ENCODE data around the gene NFIA. TPM values are rescaled to one million over a fixed set of nuclear protein-coding genes. Genes with fewer than 3 reads are reported as not detected.
A peak's percentile ranks its signal among the peaks of the same experiment; 100 is the strongest.

Gene NFIA
- total and polyA plus RNA-seq, 9 of the 15 experiments (the other 6 are each of a cell fraction or from before 2014, with no cell fraction given), result 5.3 to 24.9 (median 9.8) TPM

DNA sequence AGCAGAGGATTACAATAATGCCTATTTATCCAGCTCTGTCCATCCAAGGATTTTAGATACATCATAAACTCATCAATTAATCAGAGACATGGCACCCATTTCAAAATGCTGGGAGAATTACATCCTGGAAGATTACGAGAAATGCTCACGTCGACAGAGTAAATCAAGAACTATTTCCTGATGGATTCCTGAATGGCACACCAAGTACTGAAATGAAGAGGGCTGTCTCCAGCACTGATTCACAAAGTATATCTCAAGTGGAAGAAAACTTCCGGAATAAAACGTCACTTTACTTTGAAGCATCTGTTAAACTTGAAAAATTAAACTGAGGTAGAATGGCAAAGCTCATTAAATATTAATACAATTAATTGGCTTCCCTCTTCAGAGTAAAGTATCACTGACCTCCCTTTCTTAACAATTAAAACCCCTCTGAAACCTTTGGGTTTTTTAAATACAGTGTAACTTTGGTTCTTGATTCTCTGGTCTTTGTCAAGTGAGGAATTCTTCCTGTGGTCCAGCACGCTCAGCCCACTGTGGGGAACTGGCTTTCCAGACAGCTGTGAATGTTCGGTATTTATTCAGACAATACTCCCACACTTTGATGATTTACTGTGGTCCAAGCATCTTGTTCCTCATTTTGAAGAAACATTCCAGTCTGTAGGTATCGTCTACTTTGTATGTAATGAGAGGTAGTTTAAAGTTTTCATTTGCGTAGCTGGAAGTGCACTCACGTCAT is 288.0 kb downstream of the NFIA start:
- no peaks in the 10 kb centered on the region for H3K9me1 ChIP-seq (ENCODE audit: control insufficient read depth, insufficient read depth, low read length)
- peaks cover 9% of the 10 kb centered on the region; the same call in 2 of the 3 replicates for H3K36me3 ChIP-seq (ENCODE audit: control insufficient read depth, insufficient read depth, low read length)
- FAIRE-seq (peak; percentile 11), DNase-seq (ENCODE audit: extremely low read depth in 1 of 4, low spot score in 3 of 4) (no peak), ATAC-seq (no peak)
- no TSS peak for BruUV-seq (replicated peaks)
- H3K4me1 ChIP-seq (replicated peaks in 1 of 2; ENCODE audit: control insufficient read depth in 2 of 2, insufficient read depth in 2 of 2, low read length in 2 of 2), result no peaks in the 10 kb centered on the region
- intact Hi-C loops (cut with micrococcal nuclease), result no loop called here
- WGBS (ENCODE audit: insufficient coverage, low coverage, missing lambda C conversion rate), result 89% methylated on average over 10 of the region's 10 CpGs
- TF ChIP-seq SAFB2 (IDR thresholded peaks at IDR 0.05; ENCODE audit: borderline replicate concordance, low read depth, low read length, severe bottlenecking), result no peak
- TF ChIP-seq ZNF436 (CRISPR knock-in tag; IDR thresholded peaks at IDR 0.05), result no peak
- TF ChIP-seq ZNF324 (CRISPR knock-in tag; IDR thresholded peaks at IDR 0.05), result no peak
- TF ChIP-seq, protein P1, sequence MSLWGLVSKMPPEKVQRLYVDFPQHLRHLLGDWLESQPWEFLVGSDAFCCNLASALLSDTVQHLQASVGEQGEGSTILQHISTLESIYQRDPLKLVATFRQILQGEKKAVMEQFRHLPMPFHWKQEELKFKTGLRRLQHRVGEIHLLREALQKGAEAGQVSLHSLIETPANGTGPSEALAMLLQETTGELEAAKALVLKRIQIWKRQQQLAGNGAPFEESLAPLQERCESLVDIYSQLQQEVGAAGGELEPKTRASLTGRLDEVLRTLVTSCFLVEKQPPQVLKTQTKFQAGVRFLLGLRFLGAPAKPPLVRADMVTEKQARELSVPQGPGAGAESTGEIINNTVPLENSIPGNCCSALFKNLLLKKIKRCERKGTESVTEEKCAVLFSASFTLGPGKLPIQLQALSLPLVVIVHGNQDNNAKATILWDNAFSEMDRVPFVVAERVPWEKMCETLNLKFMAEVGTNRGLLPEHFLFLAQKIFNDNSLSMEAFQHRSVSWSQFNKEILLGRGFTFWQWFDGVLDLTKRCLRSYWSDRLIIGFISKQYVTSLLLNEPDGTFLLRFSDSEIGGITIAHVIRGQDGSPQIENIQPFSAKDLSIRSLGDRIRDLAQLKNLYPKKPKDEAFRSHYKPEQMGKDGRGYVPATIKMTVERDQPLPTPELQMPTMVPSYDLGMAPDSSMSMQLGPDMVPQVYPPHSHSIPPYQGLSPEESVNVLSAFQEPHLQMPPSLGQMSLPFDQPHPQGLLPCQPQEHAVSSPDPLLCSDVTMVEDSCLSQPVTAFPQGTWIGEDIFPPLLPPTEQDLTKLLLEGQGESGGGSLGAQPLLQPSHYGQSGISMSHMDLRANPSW (CRISPR knock-in tag; IDR thresholded peaks at IDR 0.05), result no peak
- no peak for TF ChIP-seq NR4A1 (CRISPR knock-in tag; IDR thresholded peaks at IDR 0.05)
- TF ChIP-seq NR4A1 (tag; IDR thresholded peaks at IDR 0.05), result no peak
- TF ChIP-seq FOXK1 (CRISPR knock-in tag; IDR thresholded peaks at IDR 0.05; ENCODE audit: borderline replicate concordance), result no peak
- TF ChIP-seq, protein P2, sequence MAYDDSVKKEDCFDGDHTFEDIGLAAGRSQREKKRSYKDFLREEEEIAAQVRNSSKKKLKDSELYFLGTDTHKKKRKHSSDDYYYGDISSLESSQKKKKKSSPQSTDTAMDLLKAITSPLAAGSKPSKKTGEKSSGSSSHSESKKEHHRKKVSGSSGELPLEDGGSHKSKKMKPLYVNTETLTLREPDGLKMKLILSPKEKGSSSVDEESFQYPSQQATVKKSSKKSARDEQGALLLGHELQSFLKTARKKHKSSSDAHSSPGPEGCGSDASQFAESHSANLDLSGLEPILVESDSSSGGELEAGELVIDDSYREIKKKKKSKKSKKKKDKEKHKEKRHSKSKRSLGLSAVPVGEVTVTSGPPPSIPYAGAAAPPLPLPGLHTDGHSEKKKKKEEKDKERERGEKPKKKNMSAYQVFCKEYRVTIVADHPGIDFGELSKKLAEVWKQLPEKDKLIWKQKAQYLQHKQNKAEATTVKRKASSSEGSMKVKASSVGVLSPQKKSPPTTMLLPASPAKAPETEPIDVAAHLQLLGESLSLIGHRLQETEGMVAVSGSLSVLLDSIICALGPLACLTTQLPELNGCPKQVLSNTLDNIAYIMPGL (CRISPR knock-in tag; IDR thresholded peaks at IDR 0.05), result no peak
- no peaks in the 10 kb centered on the region for H3K9me3 ChIP-seq (replicated peaks; ENCODE audit: control insufficient read depth, insufficient read depth, low read depth, low read length)
- H2AFZ ChIP-seq (ENCODE audit: low read depth, low read length), result no peak overlapping the region
- no peak overlapping the region for H3K27ac ChIP-seq (ENCODE audit: extremely low read depth, low read depth, low read length)
- H4K20me1 ChIP-seq (replicated peaks; ENCODE audit: control insufficient read depth, insufficient read depth, low read length), result no peaks in the 10 kb centered on the region
- in situ Hi-C loops (cut with MboI), result no loop called here
- H3K4me3 ChIP-seq, result no peak overlapping the region
- H3K27me3 ChIP-seq (ENCODE audit: control insufficient read depth in 2 of 2, insufficient read depth in 2 of 2, low read length in 2 of 2), result no peaks in the 10 kb centered on the region
- H3K4me2 ChIP-seq (ENCODE audit: insufficient read depth, low read length), result no peak overlapping the region
- no peak overlapping the region for H3K9ac ChIP-seq (ENCODE audit: insufficient read depth in 1 of 2, low read depth in 2 of 2, low read length in 2 of 2)
- no peaks in the 10 kb centered on the region for H3K79me2 ChIP-seq (ENCODE audit: control insufficient read depth, insufficient read depth, low read length)
- ChIA-PET CTCF (ENCODE audit: low intra/inter-chr PET ratio) (no interaction called here), POLR2A (no interaction called here)
